ENCODE measurements around the gene RGSL1. TPM values are rescaled to one million over a fixed set of nuclear protein-coding genes. Genes with fewer than 3 reads are reported as not detected.

Gene RGSL1
- total RNA-seq: not detected

- Mint-ChIP-seq H3K4me1 (peaks cover 3% of the 10 kb centered on the region), H3K36me3 (no peaks in the 10 kb centered on the region), H3K27me3 (peaks cover 3% of the 10 kb centered on the region), H3K4me3 (no peak within 1 kb of the TSS), H3K9me3 (no peaks in the 10 kb centered on the region), H3K27ac (no peak within 1 kb of the TSS)
- DNase-seq (no peak), ATAC-seq (ENCODE audit: low read depth) (no peak)
- POLR2A ChIA-PET: no interaction called here
These were observed at the start of gene RGSL1 for GRCh38 chr1:182450087-182450486. RGSL1 (plus strand) TSS chr1:182450146; CDS start chr1:182450166, 20 bp downstream.

- peaks cover 4% of the 10 kb centered on the region for H3K4me1 Mint-ChIP-seq
These were observed 49.4 kb upstream of the RGSL1 start, which contains the start of gene TEDDM1 for GRCh38 chr1:182400567-182400966. TEDDM1 (minus strand) TSS chr1:182400667; CDS start chr1:182400485, 182 bp downstream.

DNA sequence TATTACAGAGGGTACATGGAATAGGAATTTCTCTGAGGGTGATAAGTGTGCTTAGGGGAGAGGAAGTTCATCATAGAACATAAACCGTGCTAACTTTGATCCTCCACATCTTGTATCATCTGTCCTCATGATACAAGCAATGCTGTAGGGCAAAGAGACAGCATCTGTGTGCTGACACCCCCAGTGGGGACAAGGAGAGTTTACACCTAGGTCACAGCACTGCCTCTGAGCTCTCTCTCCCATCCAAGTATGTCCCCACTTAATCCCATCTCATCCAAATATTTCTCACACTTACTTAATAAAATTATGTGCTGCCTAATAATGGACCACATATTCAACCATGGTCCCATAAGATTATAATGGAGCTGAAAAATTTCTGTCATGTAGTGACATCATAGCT lies 45.2 kb upstream of the RGSL1 start:
- DNase-seq (no peak), ATAC-seq (ENCODE audit: low read depth) (no peak)
- Mint-ChIP-seq H3K36me3 (no peaks in the 10 kb centered on the region), H3K9me3 (peaks cover 6% of the 10 kb centered on the region), H3K27me3 (peaks cover 21% of the 10 kb centered on the region), H3K4me1 (no peaks in the 10 kb centered on the region), H3K27ac (no peak overlapping the region), H3K4me3 (no peak overlapping the region)
- POLR2A ChIA-PET: no interaction called here

More at GRCh38 chr1:182400567-182400966, 49.4 kb upstream of the RGSL1 start, which contains the start of gene TEDDM1:
- Mint-ChIP-seq H3K36me3 (no peaks in the 10 kb centered on the region), H3K27me3 (peaks cover 16% of the 10 kb centered on the region), H3K9me3 (peaks cover 4% of the 10 kb centered on the region), H3K4me3 (no peak within 1 kb of the TSS), H3K27ac (no peak within 1 kb of the TSS)
- DNase-seq (no peak), ATAC-seq (ENCODE audit: low read depth) (no peak)
- POLR2A ChIA-PET: no interaction called here

DNA sequence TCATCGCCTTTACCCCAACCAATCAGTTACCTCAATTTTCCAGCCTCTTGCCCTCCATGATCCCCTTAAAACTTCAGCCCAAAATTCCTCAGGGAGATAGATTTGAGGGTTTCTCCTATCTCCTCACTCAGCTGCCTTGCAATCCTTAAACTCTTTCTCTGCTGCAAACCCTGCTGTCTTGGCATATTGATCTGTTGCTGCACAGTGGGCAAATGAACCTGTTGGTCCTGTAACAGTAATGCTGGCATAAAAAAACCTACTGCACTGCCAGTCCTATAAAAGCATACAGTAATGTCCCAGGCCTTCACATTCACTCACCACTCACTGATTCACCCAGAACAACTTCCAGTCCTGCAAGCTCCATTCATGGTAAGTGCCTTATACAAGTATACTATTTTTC lies 44.4 kb upstream of the RGSL1 start:
- no peak for ATAC-seq (ENCODE audit: low read depth)
- Mint-ChIP-seq H3K4me1 (no peaks in the 10 kb centered on the region), H3K27ac (no peak overlapping the region), H3K4me3 (no peak overlapping the region), H3K9me3 (peaks cover 6% of the 10 kb centered on the region), H3K27me3 (peaks cover 21% of the 10 kb centered on the region), H3K36me3 (no peaks in the 10 kb centered on the region)
- DNase-seq: no peak
- POLR2A ChIA-PET: no interaction called here

GRCh38 chr1:182406012-182406411 lies 43.9 kb upstream of the RGSL1 start:
- H3K27me3 Mint-ChIP-seq: peaks cover 20% of the 10 kb centered on the region
- no peak for ATAC-seq (ENCODE audit: low read depth)

GRCh38 chr1:182407724-182408123 lies 42.2 kb upstream of the RGSL1 start:
- Mint-ChIP-seq H3K9me3 (peaks cover 6% of the 10 kb centered on the region), H3K4me1 (no peaks in the 10 kb centered on the region), H3K36me3 (no peaks in the 10 kb centered on the region), H3K4me3 (no peak overlapping the region), H3K27ac (no peak overlapping the region), H3K27me3 (peaks cover 23% of the 10 kb centered on the region)
- ATAC-seq (ENCODE audit: low read depth): no peak
- POLR2A ChIA-PET: no interaction called here
- DNase-seq: no peak

More at GRCh38 chr1:182406012-182406411, 43.9 kb upstream of the RGSL1 start:
- Mint-ChIP-seq H3K27ac (no peak overlapping the region), H3K36me3 (no peaks in the 10 kb centered on the region), H3K4me3 (no peak overlapping the region), H3K9me3 (peaks cover 6% of the 10 kb centered on the region), H3K4me1 (no peaks in the 10 kb centered on the region)
- POLR2A ChIA-PET: no interaction called here
- DNase-seq: no peak

DNA sequence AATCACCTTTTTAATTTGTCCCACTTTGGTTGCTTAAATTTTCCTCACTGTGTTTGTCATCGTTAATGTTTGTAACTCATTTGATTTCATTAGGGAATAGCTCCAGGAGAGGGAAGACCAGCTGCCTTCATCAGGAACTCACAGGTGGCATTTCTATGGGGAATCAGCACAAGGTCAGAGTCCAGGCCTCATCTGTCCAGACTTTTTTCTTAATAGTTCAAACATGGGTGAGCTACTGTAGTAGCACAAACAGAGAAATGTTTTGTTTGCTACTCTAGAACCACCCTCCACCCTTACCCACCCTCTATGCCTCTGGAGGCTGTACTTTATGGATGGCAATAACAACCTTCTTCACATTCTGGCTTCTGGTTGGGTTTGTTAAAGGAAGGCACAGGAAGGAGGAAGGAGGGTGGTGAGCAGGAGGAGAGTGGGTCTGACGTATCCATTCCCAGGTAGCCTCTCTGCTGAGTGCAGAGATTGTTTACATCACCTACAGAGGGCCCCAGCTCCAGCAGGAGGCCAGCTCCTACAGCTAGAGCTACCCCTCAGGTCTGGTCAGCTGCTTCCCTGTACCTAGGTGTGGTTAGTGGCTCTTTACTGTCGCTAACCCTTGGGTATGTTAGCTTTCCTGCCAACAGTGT lies 41.4 kb upstream of the RGSL1 start:
- POLR2A ChIA-PET: no interaction called here
- Mint-ChIP-seq H3K27ac (no peak overlapping the region), H3K27me3 (peaks cover 23% of the 10 kb centered on the region), H3K9me3 (peaks cover 6% of the 10 kb centered on the region), H3K36me3 (no peaks in the 10 kb centered on the region), H3K4me3 (no peak overlapping the region), H3K4me1 (no peaks in the 10 kb centered on the region)
- no peak for DNase-seq
- ATAC-seq (ENCODE audit: low read depth): no peak

DNA sequence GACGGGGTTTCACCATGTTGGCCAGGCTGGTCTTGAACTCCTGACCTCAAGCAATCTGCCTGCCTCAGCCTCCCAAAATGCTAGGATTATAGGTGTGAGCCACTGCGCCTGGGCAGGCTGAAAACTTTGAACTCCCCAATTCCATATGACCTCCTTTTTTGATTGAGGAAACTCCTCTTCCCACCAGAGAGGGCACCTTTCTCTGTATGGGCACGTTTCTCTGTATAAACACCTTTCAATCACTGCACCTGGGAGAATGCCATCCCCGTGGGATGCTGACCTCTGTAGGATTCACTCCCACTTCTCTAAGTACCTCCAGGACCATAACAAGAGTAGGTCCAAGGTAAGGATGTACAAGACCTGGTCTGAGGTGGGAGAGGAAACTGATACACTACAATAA lies 39.8 kb upstream of the RGSL1 start:
- Mint-ChIP-seq H3K4me3 (no peak overlapping the region), H3K9me3 (peaks cover 6% of the 10 kb centered on the region), H3K4me1 (no peaks in the 10 kb centered on the region), H3K27me3 (peaks cover 23% of the 10 kb centered on the region), H3K36me3 (no peaks in the 10 kb centered on the region), H3K27ac (no peak overlapping the region)
- POLR2A ChIA-PET: no interaction called here
- no peak for ATAC-seq (ENCODE audit: low read depth)
- DNase-seq: no peak

DNA sequence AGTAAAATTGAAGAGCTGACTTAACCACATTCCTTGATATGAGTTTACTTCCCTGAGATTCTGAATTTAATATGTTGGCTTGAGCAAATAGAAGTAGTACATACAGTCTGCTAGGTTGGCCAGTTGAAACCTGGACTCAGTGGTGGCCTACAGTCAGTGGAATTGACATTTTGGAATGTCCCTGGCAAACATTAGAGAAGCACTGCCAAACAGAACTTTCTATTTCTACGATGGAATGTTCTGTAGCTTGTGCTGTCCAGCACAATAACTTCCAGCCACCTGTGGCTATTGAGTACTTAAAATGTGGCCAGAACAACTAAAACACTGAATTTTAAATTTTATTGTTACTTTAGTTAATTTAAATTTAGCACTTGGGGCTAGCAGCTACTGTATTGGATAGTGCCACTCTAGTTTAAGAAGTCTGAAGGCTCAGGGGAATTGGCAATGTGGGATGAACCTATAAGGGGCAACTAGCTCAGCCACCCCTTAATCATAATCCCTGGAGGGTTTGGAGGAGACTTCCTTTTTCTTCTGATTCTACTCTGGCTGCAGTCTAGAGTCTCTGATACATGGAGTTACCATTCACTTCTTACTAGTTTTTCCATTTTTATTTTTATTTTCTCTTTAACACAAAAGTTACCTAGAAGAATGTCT lies 39.2 kb upstream of the RGSL1 start:
- no peak overlapping the region for H3K4me3 Mint-ChIP-seq
- POLR2A ChIA-PET: no interaction called here
- no peak for DNase-seq
- no peak for ATAC-seq (ENCODE audit: low read depth)
- H3K27me3 Mint-ChIP-seq: peaks cover 28% of the 10 kb centered on the region
- H3K27ac Mint-ChIP-seq: no peak overlapping the region
- H3K36me3 Mint-ChIP-seq: no peaks in the 10 kb centered on the region
- peaks cover under 1% of the 10 kb centered on the region for H3K9me3 Mint-ChIP-seq
- H3K4me1 Mint-ChIP-seq: no peaks in the 10 kb centered on the region

GRCh38 chr1:182413486-182413885 lies 36.5 kb upstream of the RGSL1 start:
- Mint-ChIP-seq H3K4me1 (peaks cover 1% of the 10 kb centered on the region), H3K27me3 (peaks cover 22% of the 10 kb centered on the region), H3K36me3 (no peaks in the 10 kb centered on the region), H3K4me3 (no peak overlapping the region), H3K27ac (no peak overlapping the region), H3K9me3 (no peaks in the 10 kb centered on the region)
- ATAC-seq (ENCODE audit: low read depth): no peak
- no peak for DNase-seq
- POLR2A ChIA-PET: no interaction called here

DNA sequence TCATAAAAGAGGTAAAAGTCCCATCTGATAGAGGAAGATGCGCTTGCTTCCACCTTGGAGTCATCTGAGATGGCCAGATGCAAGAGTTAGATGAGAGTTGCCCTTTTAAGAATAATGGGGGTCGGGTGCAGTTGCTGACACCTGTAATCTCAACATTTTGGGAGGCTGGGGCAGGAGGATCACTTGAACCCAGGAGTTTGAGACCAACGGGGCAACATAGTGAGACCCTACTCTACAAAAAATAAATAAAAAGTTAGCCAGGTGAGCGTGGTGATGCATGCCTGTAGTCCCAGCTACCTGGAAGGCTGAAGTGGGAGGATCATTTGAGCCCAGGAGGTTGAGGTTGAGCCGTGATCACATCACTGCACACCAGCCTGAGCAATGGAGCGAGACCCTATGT lies 36.0 kb upstream of the RGSL1 start:
- H3K9me3 Mint-ChIP-seq: no peaks in the 10 kb centered on the region
- DNase-seq (no peak), ATAC-seq (ENCODE audit: low read depth) (no peak)
- no peak overlapping the region for H3K4me3 Mint-ChIP-seq
- peaks cover 1% of the 10 kb centered on the region for H3K4me1 Mint-ChIP-seq
- H3K27ac Mint-ChIP-seq: no peak overlapping the region
- no peaks in the 10 kb centered on the region for H3K36me3 Mint-ChIP-seq
- H3K27me3 Mint-ChIP-seq: peaks cover 22% of the 10 kb centered on the region
- POLR2A ChIA-PET: no interaction called here

DNA sequence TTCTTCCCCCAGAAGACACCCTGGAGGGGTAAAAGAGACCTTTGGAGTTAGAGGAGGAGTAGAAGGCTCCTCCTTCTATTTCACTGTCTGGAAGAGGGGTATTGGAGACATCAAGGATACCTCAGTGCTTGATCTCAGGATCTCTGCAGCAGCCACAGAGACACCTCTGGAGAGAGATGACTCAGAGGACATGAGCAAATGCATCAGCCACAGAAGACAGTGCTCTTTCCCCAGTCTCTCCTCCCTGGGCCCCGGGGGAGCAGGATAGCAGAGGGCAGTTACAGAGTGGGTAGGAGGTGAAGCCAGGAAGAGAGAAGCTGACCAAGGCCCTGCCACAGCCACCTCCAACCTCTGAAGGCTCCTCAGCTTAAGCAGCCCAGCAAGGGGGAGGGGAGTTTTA lies 34.2 kb upstream of the RGSL1 start:
- Mint-ChIP-seq H3K36me3 (no peaks in the 10 kb centered on the region), H3K4me3 (no peak overlapping the region), H3K4me1 (peaks cover 1% of the 10 kb centered on the region), H3K27me3 (peaks cover 21% of the 10 kb centered on the region), H3K9me3 (no peaks in the 10 kb centered on the region), H3K27ac (no peak overlapping the region)
- POLR2A ChIA-PET: no interaction called here
- DNase-seq (no peak), ATAC-seq (ENCODE audit: low read depth) (no peak)

- H3K4me1 Mint-ChIP-seq: peaks cover 10% of the 10 kb centered on the region
- no peaks in the 10 kb centered on the region for H3K9me3 Mint-ChIP-seq
- no peak overlapping the region for H3K27ac Mint-ChIP-seq
- POLR2A ChIA-PET: no interaction called here
- no peak overlapping the region for H3K4me3 Mint-ChIP-seq
- H3K36me3 Mint-ChIP-seq: no peaks in the 10 kb centered on the region
- peaks cover 9% of the 10 kb centered on the region for H3K27me3 Mint-ChIP-seq
- DNase-seq (no peak), ATAC-seq (ENCODE audit: low read depth) (no peak)
These were observed 23.2 kb upstream of the RGSL1 start for GRCh38 chr1:182426442-182427430.
